Measurements from ENCODE around the gene ITGB6. TPM values are rescaled to one million over a fixed set of nuclear protein-coding genes. Genes with fewer than 3 reads are reported as not detected.

ITGB6 gene
- total and polyA plus RNA-seq, 2 experiments from 2014 or later: 20.3 to 41.1 TPM

GRCh38 chr2:160096409-160096808 is 103.7 kb downstream of the ITGB6 start:
- no peaks in the 10 kb centered on the region for H3K27me3 ChIP-seq
- H3K4me2 ChIP-seq: no peak overlapping the region
- H3K36me3 ChIP-seq (replicated peaks; ENCODE audit: insufficient read depth, low read depth): no peaks in the 10 kb centered on the region
- WGBS (ENCODE audit: low lambda C conversion rate, missing lambda C conversion rate): 90% methylated on average over 4 of the region's 4 CpGs
- H3K9me2 ChIP-seq (replicated peaks; ENCODE audit: insufficient read depth): no peaks in the 10 kb centered on the region
- no peak for TF ChIP-seq EZH2phosphoT487 (IDR thresholded peaks at IDR 0.05; ENCODE audit: low read depth, severe bottlenecking, unreplicated experiment)
- TF ChIP-seq EZH2 (IDR thresholded peaks at IDR 0.05; ENCODE audit: borderline replicate concordance): no peak
- no peak for TF ChIP-seq CTCF (IDR thresholded peaks at IDR 0.05; ENCODE audit: poor library complexity)
- no peaks in the 10 kb centered on the region for H3K4me1 ChIP-seq (ENCODE audit: insufficient read depth)
- H3K79me2 ChIP-seq: no peaks in the 10 kb centered on the region
- no peak for DNase-seq (ENCODE audit: low spot score)
- no peak overlapping the region for H3K4me3 ChIP-seq
- no peak overlapping the region for H3K27ac ChIP-seq
- peaks cover 5% of the 10 kb centered on the region for H3K9me3 ChIP-seq (ENCODE audit: low read depth)
- H2AFZ ChIP-seq: no peak overlapping the region
- no peaks in the 10 kb centered on the region for H4K20me1 ChIP-seq (ENCODE audit: insufficient read depth, poor library complexity, severe bottlenecking)

GRCh38 chr2:160092445-160092844 is 107.6 kb downstream of the ITGB6 start:
- no peaks in the 10 kb centered on the region for H3K79me2 ChIP-seq
- TF ChIP-seq EZH2phosphoT487 (IDR thresholded peaks at IDR 0.05; ENCODE audit: low read depth, severe bottlenecking, unreplicated experiment) (no peak), CTCF (IDR thresholded peaks at IDR 0.05; ENCODE audit: poor library complexity) (no peak), EZH2 (IDR thresholded peaks at IDR 0.05; ENCODE audit: borderline replicate concordance) (no peak)
- no peaks in the 10 kb centered on the region for H3K4me1 ChIP-seq (ENCODE audit: insufficient read depth)
- DNase-seq (ENCODE audit: low spot score): no peak
- H3K27ac ChIP-seq: no peak overlapping the region
- H4K20me1 ChIP-seq (ENCODE audit: insufficient read depth, poor library complexity, severe bottlenecking): no peaks in the 10 kb centered on the region
- H3K9me2 ChIP-seq (replicated peaks; ENCODE audit: insufficient read depth): no peaks in the 10 kb centered on the region
- H3K36me3 ChIP-seq (replicated peaks; ENCODE audit: insufficient read depth, low read depth): no peaks in the 10 kb centered on the region
- peaks cover 9% of the 10 kb centered on the region for H3K9me3 ChIP-seq (ENCODE audit: low read depth)
- no peak overlapping the region for H2AFZ ChIP-seq
- H3K27me3 ChIP-seq: no peaks in the 10 kb centered on the region
- WGBS (ENCODE audit: low lambda C conversion rate, missing lambda C conversion rate): 78% methylated on average over 4 of the region's 4 CpGs
- H3K4me3 ChIP-seq: no peak overlapping the region
- no peak overlapping the region for H3K4me2 ChIP-seq

GRCh38 chr2:160091381-160091780 is 108.7 kb downstream of the ITGB6 start:
- Histone ChIP-seq H3K9me3 (ENCODE audit: low read depth) (peaks cover 9% of the 10 kb centered on the region), H3K27ac (no peak overlapping the region)

More at GRCh38 chr2:160091381-160091780, 108.7 kb downstream of the ITGB6 start:
- Histone ChIP-seq H2AFZ (no peak overlapping the region), H3K4me2 (no peak overlapping the region), H3K4me1 (ENCODE audit: insufficient read depth) (no peaks in the 10 kb centered on the region), H3K4me3 (no peak overlapping the region), H3K36me3 (replicated peaks; ENCODE audit: insufficient read depth, low read depth) (no peaks in the 10 kb centered on the region), H3K9me2 (replicated peaks; ENCODE audit: insufficient read depth) (no peaks in the 10 kb centered on the region), H3K27me3 (no peaks in the 10 kb centered on the region), H3K79me2 (no peaks in the 10 kb centered on the region), H4K20me1 (ENCODE audit: insufficient read depth, poor library complexity, severe bottlenecking) (no peaks in the 10 kb centered on the region)
- DNase-seq (ENCODE audit: low spot score): no peak
- TF ChIP-seq EZH2 (IDR thresholded peaks at IDR 0.05; ENCODE audit: borderline replicate concordance) (no peak), EZH2phosphoT487 (IDR thresholded peaks at IDR 0.05; ENCODE audit: low read depth, severe bottlenecking, unreplicated experiment) (no peak), CTCF (IDR thresholded peaks at IDR 0.05; ENCODE audit: poor library complexity) (no peak)
